Tibial nerve (tissue), 4 donors: ENCODE measurements around the gene KRIT1. TPM values are rescaled to one million over a fixed set of nuclear protein-coding genes. Genes with fewer than 3 reads are reported as not detected.

Source experiments
- DNase-seq, 2 donors: peaks; one replicate each; pipeline ENCODE4 v3.0.0-alpha.2; 2019; ENCODE audit warnings: low spot score in 2 of 2
- H3K27ac ChIP-seq, 4 donors: fragments of 200-600 bp; sonication (generic) in 3 of 4; one replicate each; pipeline ENCODE4 v1.5.1; 2017 to 2019; ENCODE audit warnings: mild to moderate bottlenecking in 1 of 4
- H3K27me3 ChIP-seq, 2 donors: fragments of 200-600 bp; sonication (generic) in 1 of 2; one replicate each; pipeline versions ENCODE4 v1.5.1 to v1.6.0; 2017 to 2019
- H3K36me3 ChIP-seq, 3 donors: fragments of 200-600 bp; sonication (generic); one replicate each; pipeline ENCODE4 v1.5.1; 2018 to 2019
- H3K4me1 ChIP-seq, 4 donors: fragments of 200-600 bp; sonication (generic) in 3 of 4; one replicate each; pipeline ENCODE4 v1.5.1; 2017 to 2019
- H3K4me3 ChIP-seq, 4 donors: fragments of 200-600 bp; sonication (generic) in 3 of 4; one replicate each; pipeline ENCODE4 v1.5.1; 2017 to 2019; ENCODE audit warnings: mild to moderate bottlenecking in 1 of 4, moderate library complexity in 1 of 4
- H3K9me3 ChIP-seq, 4 donors: fragments of 200-600 bp; sonication (generic) in 3 of 4; one replicate each; pipeline ENCODE4 v1.5.1; 2017 to 2019
- CTCF ChIP-seq, 5 experiments: fragments of 200-600 bp in 3 of 5; fragments of 450-650 bp in 2 of 5; sonication (generic) in 3 of 5; IDR thresholded peaks; one replicate each; pipeline ENCODE4 v1.5.1; 2016 to 2019; ENCODE audit warnings: antibody characterized with exemption in 5 of 5, mild to moderate bottlenecking in 3 of 5, moderate library complexity in 2 of 5
- EP300 ChIP-seq, 2 donors: sonication (generic); formaldehyde crosslinking; IDR thresholded peaks; one replicate each; pipeline ENCODE4 v1.6.1; 2017; ENCODE audit warnings: antibody characterized with exemption in 2 of 2, mild to moderate bottlenecking in 1 of 2
- POLR2A ChIP-seq, 2 donors: fragments of 450-650 bp; IDR thresholded peaks; one replicate each; pipeline ENCODE4 v1.6.1; 2017; ENCODE audit warnings: antibody characterized with exemption in 2 of 2, mild to moderate bottlenecking in 2 of 2, moderate library complexity in 2 of 2
- WGBS, 2 donors: methylation state at CpG; one replicate each; pipeline ENCODE4 v1.1.5; 2018; 5-methylcytosine and 5-hydroxymethylcytosine counted together
- total RNA-seq, 4 donors: library from RNA; depleted of rRNA; stranded (reverse); fragments of >200 nt; gene quantifications; one replicate each; pipeline ENCODE4 v1.1.0, GENCODE V29; 2016

Gene KRIT1
- total RNA-seq, 4 donors from 2014 or later, result 64.2 to 148 (median 74.5) TPM

- no peaks in the 10 kb centered on the region for H3K27me3 ChIP-seq
- H3K4me3 ChIP-seq, result no peak overlapping the region
- peaks cover 3 to 17% (median 7%) of the 10 kb centered on the region in 4 donors for H3K4me1 ChIP-seq
- no peaks in the 10 kb centered on the region for H3K36me3 ChIP-seq
- H3K27ac ChIP-seq, result no peak overlapping the region
- TF ChIP-seq CTCF (IDR thresholded peaks at IDR 0.05) (no peak), POLR2A (IDR thresholded peaks at IDR 0.05) (no peak)
- no peaks in the 10 kb centered on the region for H3K9me3 ChIP-seq
- WGBS, 2 donors, result 96% methylated on average over 2 of the region's 2 CpGs
- DNase-seq, result no peak
Measured at GRCh38 chr7:92289321-92289720, 43.6 kb upstream of the KRIT1 start.

- H3K4me3 ChIP-seq, result no peak overlapping the region
- peaks cover 0 to 8% (median 0%) of the 10 kb centered on the region in 3 donors for H3K36me3 ChIP-seq
- H3K27ac ChIP-seq, result no peak overlapping the region
- H3K27me3 ChIP-seq, result no peaks in the 10 kb centered on the region
- no peak for TF ChIP-seq POLR2A (IDR thresholded peaks at IDR 0.05)
- no peak for TF ChIP-seq EP300 (IDR thresholded peaks at IDR 0.05)
- no peak for TF ChIP-seq CTCF (IDR thresholded peaks at IDR 0.05)
- H3K9me3 ChIP-seq, result peaks cover 0 to 7% (median 0%) of the 10 kb centered on the region in 4 donors
- WGBS, 2 donors, result 61 to 63% methylated on average over 1 of the region's 1 CpG
- peaks cover 0 to 28% (median 0%) of the 10 kb centered on the region in 4 donors for H3K4me1 ChIP-seq
- no peak for DNase-seq
Measured at GRCh38 chr7:92282930-92283329, 37.2 kb upstream of the KRIT1 start.

GRCh38 chr7:92282221-92282814 lies 36.6 kb upstream of the KRIT1 start:
- TF ChIP-seq EP300 (IDR thresholded peaks at IDR 0.05) (no peak), CTCF (IDR thresholded peaks at IDR 0.05) (no peak), POLR2A (IDR thresholded peaks at IDR 0.05) (no peak)
- Histone ChIP-seq H3K4me3 (no peak overlapping the region), H3K4me1 (peaks cover 0 to 33% (median 0%) of the 10 kb centered on the region in 4 donors), H3K9me3 (peaks cover 0 to 7% (median 0%) of the 10 kb centered on the region in 4 donors), H3K27ac (no peak overlapping the region), H3K36me3 (peaks cover 0 to 8% (median 0%) of the 10 kb centered on the region in 3 donors), H3K27me3 (no peaks in the 10 kb centered on the region)
- no peak for DNase-seq
- WGBS, 2 donors, result 84 to 88% methylated on average over 6 of the region's 6 CpGs

- no peaks in the 10 kb centered on the region for H3K27me3 ChIP-seq
- TF ChIP-seq EP300 (IDR thresholded peaks at IDR 0.05) (no peak), POLR2A (IDR thresholded peaks at IDR 0.05) (no peak), CTCF (IDR thresholded peaks at IDR 0.05) (no peak)
- H3K36me3 ChIP-seq, result peaks cover 0 to 8% (median 0%) of the 10 kb centered on the region in 3 donors
- no peak for DNase-seq
- H3K4me1 ChIP-seq, result peaks cover 0 to 33% (median 0%) of the 10 kb centered on the region in 4 donors
- peaks cover 0 to 7% (median 0%) of the 10 kb centered on the region in 4 donors for H3K9me3 ChIP-seq
- no peak overlapping the region for H3K4me3 ChIP-seq
- H3K27ac ChIP-seq, result no peak overlapping the region
- WGBS, 2 donors, result 93 to 96% methylated on average over 2 of the region's 2 CpGs
Measured at GRCh38 chr7:92281031-92281430, 35.3 kb upstream of the KRIT1 start.

- Histone ChIP-seq H3K27ac (no peak overlapping the region), H3K36me3 (peaks cover 0 to 8% (median 0%) of the 10 kb centered on the region in 3 donors), H3K9me3 (peaks cover 0 to 7% (median 0%) of the 10 kb centered on the region in 4 donors), H3K4me3 (no peak overlapping the region), H3K4me1 (peaks cover 0 to 33% (median 0%) of the 10 kb centered on the region in 4 donors), H3K27me3 (no peaks in the 10 kb centered on the region)
- 25 to 30% methylated on average over 2 of the region's 2 CpGs for WGBS, 2 donors
- no peak for DNase-seq
- no peak for TF ChIP-seq EP300 (IDR thresholded peaks at IDR 0.05)
Measured at GRCh38 chr7:92279396-92280031, 33.8 kb upstream of the KRIT1 start.
